Activated T-helper 1 cell treated with Interleukin-2 at 50 U/mL for 16 hours (primary cell): ENCODE results near the gene LRIT1.
A peak's percentile ranks its signal among the peaks of the same experiment; 100 is the strongest.
"Not testable (repeated sequence)": the region's sequence is repeated elsewhere in the genome, so short reads cannot be mapped to it uniquely, and the experiment has no call there.

ENCODE experiments used
- DNase-seq: peaks from one replicate; pipeline ENCODE4 v3.0.0-alpha.2; 2020; ENCODE audit warnings: low read depth

LRIT1 gene

GRCh38 chr10:84241185-84241790 lies at the start of gene LRIT1:
TSS of gene LRIT1 (minus strand) at chr10:84241546. CDS start at chr10:84241439, 107 bp downstream.
- no peak for DNase-seq

- DNase-seq: no peak
Observed at GRCh38 chr10:84290235-84290634, 48.9 kb upstream of the LRIT1 start.

- no peak for DNase-seq
Observed at GRCh38 chr10:84289521-84290200, 48.3 kb upstream of the LRIT1 start.

GRCh38 chr10:84288151-84288550 lies 46.8 kb upstream of the LRIT1 start:
- no peak for DNase-seq

GRCh38 chr10:84286695-84287094 lies 45.3 kb upstream of the LRIT1 start:
- no peak for DNase-seq

GRCh38 chr10:84279876-84280475 lies 38.6 kb upstream of the LRIT1 start:
- DNase-seq: not testable (repeated sequence)

GRCh38 chr10:84270708-84271107 lies 29.4 kb upstream of the LRIT1 start:
- DNase-seq: no peak

- no peak for DNase-seq
Observed at GRCh38 chr10:84269773-84270172, 28.4 kb upstream of the LRIT1 start.

GRCh38 chr10:84269162-84269561 lies 27.8 kb upstream of the LRIT1 start:
- no peak for DNase-seq

GRCh38 chr10:84267503-84268126 lies 26.3 kb upstream of the LRIT1 start:
- peak; percentile 45 for DNase-seq

- no peak for DNase-seq
Observed at GRCh38 chr10:84265418-84265817, 24.1 kb upstream of the LRIT1 start.

- peak; percentile 50 for DNase-seq
Observed at GRCh38 chr10:84264611-84265141, 23.3 kb upstream of the LRIT1 start.

GRCh38 chr10:84263716-84264115 lies 22.4 kb upstream of the LRIT1 start:
- DNase-seq: no peak

GRCh38 chr10:84262190-84262956 lies 21.0 kb upstream of the LRIT1 start:
- no peak for DNase-seq

GRCh38 chr10:84261236-84261915 lies 20.0 kb upstream of the LRIT1 start:
- no peak for DNase-seq

- DNase-seq: no peak
Observed at GRCh38 chr10:84258034-84258695, 16.8 kb upstream of the LRIT1 start.

GRCh38 chr10:84257343-84258020 lies 16.1 kb upstream of the LRIT1 start:
- no peak for DNase-seq

GRCh38 chr10:84256510-84257342 lies 15.4 kb upstream of the LRIT1 start:
- peak; percentile 5 for DNase-seq
